Uterus (tissue), 2 donors: ENCODE measurements around the gene CPT2.

Source experiments
- CTCF ChIP-seq, 4 experiments: fragments of 200-600 bp in 2 of 4; fragments of 450-650 bp in 2 of 4; sonication (generic) in 2 of 4; IDR thresholded peaks; one replicate each; pipeline ENCODE4 v1.5.1; 2016 to 2019; ENCODE audit warnings: antibody characterized with exemption in 4 of 4, mild to moderate bottlenecking in 2 of 4, moderate library complexity in 1 of 4
- POLR2A ChIP-seq, 2 donors: fragments of 450-650 bp; IDR thresholded peaks; one replicate each; pipeline ENCODE4 v1.6.1; 2016; ENCODE audit warnings: antibody characterized with exemption in 2 of 2, mild to moderate bottlenecking in 1 of 2, moderate library complexity in 1 of 2

- TF ChIP-seq POLR2A (IDR thresholded peaks at IDR 0.05) (no peak), CTCF (IDR thresholded peaks at IDR 0.05) (no peak)
Observed at GRCh38 chr1:53154859-53155438, 41.7 kb upstream of the CPT2 start.
